Caco-2 (cell line): ENCODE measurements around the gene TNFAIP8. TPM values are rescaled to one million over a fixed set of nuclear protein-coding genes. Genes with fewer than 3 reads are reported as not detected.

Experiments used
- BruUV-seq: library from RNA; stranded (reverse); fragments of 400-500 nt; replicated peaks from 2 replicates; lab custom pipeline; 2021; lab: Mats Ljungman, UMichigan
- CTCF ChIA-PET: fragments of 300-600 bp; sonication (Branson Sonifier 250); formaldehyde crosslinking; loops from one replicate; lab custom pipeline; 2022; ENCODE audit warnings: antibody characterized with exemption; lab: Charles Lee
- POLR2A ChIA-PET: fragments of 300-600 bp; sonication (Branson Sonifier 250); formaldehyde crosslinking; loops from one replicate; lab custom pipeline; 2022; ENCODE audit warnings: antibody characterized with exemption; lab: Charles Lee
- DNase-seq, 2 experiments: peaks; one replicate each; pipeline versions ENCODE4 v3.0.0 to v3.0.0-alpha.2; 2020 to 2022
- H3K27me3 ChIP-seq: replicated peaks from 2 replicates; pipeline ENCODE4 v1.6.0; 2011; ENCODE audit warnings: low read length; ENCODE audit not compliant: control insufficient read depth, insufficient read depth
- H3K36me3 ChIP-seq: 2 replicates; pipeline ENCODE4 v1.5.1; 2011; ENCODE audit warnings: low read length; ENCODE audit not compliant: control insufficient read depth, insufficient read depth
- H3K4me1 ChIP-seq: fragments of 250-450 bp; sonication (Bioruptor Pico); 2 replicates; pipeline ENCODE4 v1.5.1; 2020; ENCODE audit warnings: mild to moderate bottlenecking
- H3K4me3 ChIP-seq: 2 replicates; pipeline ENCODE4 v1.5.1; 2011; ENCODE audit warnings: low read depth, mild to moderate bottlenecking, control low read depth, low read length
- H3K9me3 ChIP-seq: fragments of 250-450 bp; sonication (Bioruptor Pico); 2 replicates; pipeline ENCODE4 v1.5.1; 2020; ENCODE audit warnings: mild to moderate bottlenecking, moderate library complexity
- H3K27ac Mint-ChIP-seq: one replicate; pipeline ENCODE4 v1.8.0; 2022; ENCODE audit warnings: mixed read lengths; ENCODE audit not compliant: unreplicated experiment
- H3K27me3 Mint-ChIP-seq: one replicate; pipeline ENCODE4 v1.8.0; 2022; ENCODE audit warnings: mixed read lengths; ENCODE audit not compliant: insufficient read depth, unreplicated experiment
- H3K36me3 Mint-ChIP-seq: one replicate; pipeline ENCODE4 v1.8.0; 2022; ENCODE audit warnings: mild to moderate bottlenecking, mixed read lengths; ENCODE audit not compliant: insufficient read depth, unreplicated experiment
- H3K4me1 Mint-ChIP-seq: one replicate; pipeline ENCODE4 v1.8.0; 2022; ENCODE audit warnings: low read depth, mixed read lengths; ENCODE audit not compliant: unreplicated experiment
- H3K4me3 Mint-ChIP-seq: one replicate; pipeline ENCODE4 v1.8.0; 2022; ENCODE audit warnings: mild to moderate bottlenecking, moderate library complexity, mixed read lengths; ENCODE audit not compliant: unreplicated experiment
- H3K9me3 Mint-ChIP-seq: one replicate; pipeline ENCODE4 v1.8.0; 2022; ENCODE audit warnings: mixed read lengths; ENCODE audit not compliant: unreplicated experiment
- intact Hi-C: fragments of 100-400 bp; cut with micrococcal nuclease; formaldehyde crosslinking; loops from one replicate; pipeline ENCODE4 v1.10.0; 2022; ENCODE audit not compliant: unreplicated experiment
- total RNA-seq: library from RNA; stranded (reverse); gene quantifications from 2 replicates; pipeline ENCODE4 v1.2.3, GENCODE V29; 2022
- TF ChIP-seq, protein P1 (sequence below), 2 experiments: fragments of 200-600 bp in 1 of 2; IDR thresholded peaks; 1 replicate in 1 of 2; 2 replicates in 1 of 2; pipeline versions ENCODE4 v1.5.1 to v1.8.0; 2011 to 2022; ENCODE audit warnings: antibody characterized with exemption in 1 of 2, control low read depth in 1 of 2, inconsistent platforms in 1 of 2, low read depth in 1 of 2, low read length in 1 of 2, mild to moderate bottlenecking in 1 of 2, moderate library complexity in 1 of 2; ENCODE audit not compliant: insufficient read depth in 1 of 2, severe bottlenecking in 1 of 2, unreplicated experiment in 1 of 2

TNFAIP8 gene
- total RNA-seq, 1 experiment from 2014 or later, result 7.4 TPM

DNA sequence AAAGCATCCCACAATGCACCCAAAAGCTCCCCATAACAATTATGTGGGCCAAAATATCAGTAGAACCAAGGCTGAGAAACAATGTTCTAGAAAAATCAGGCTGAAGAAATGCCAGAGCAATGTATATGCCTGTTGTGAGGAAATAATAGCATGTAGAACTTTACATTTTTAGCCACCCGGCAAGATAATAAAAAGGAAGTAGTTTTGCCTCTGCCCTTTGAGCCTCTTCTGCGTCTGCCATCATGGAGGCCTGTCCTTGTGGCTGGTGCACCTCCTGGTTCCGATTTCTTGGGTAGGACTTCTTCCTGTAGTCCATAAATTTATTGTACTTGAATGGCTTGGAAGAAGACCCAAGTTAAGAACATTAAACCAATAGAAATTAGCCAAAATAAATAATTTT, 38.9 kb upstream of the TNFAIP8 start:
- no peaks in the 10 kb centered on the region for H3K27me3 ChIP-seq
- peaks cover 4% of the 10 kb centered on the region for H3K4me1 ChIP-seq
- no peak overlapping the region for H3K4me3 Mint-ChIP-seq
- CTCF ChIA-PET, result no interaction called here
- POLR2A ChIA-PET, result no interaction called here
- TF ChIP-seq, protein P1, sequence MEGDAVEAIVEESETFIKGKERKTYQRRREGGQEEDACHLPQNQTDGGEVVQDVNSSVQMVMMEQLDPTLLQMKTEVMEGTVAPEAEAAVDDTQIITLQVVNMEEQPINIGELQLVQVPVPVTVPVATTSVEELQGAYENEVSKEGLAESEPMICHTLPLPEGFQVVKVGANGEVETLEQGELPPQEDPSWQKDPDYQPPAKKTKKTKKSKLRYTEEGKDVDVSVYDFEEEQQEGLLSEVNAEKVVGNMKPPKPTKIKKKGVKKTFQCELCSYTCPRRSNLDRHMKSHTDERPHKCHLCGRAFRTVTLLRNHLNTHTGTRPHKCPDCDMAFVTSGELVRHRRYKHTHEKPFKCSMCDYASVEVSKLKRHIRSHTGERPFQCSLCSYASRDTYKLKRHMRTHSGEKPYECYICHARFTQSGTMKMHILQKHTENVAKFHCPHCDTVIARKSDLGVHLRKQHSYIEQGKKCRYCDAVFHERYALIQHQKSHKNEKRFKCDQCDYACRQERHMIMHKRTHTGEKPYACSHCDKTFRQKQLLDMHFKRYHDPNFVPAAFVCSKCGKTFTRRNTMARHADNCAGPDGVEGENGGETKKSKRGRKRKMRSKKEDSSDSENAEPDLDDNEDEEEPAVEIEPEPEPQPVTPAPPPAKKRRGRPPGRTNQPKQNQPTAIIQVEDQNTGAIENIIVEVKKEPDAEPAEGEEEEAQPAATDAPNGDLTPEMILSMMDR (IDR thresholded peaks at IDR 0.05; ENCODE audit: insufficient read depth in 1 of 2, low read depth in 1 of 2, low read length in 1 of 2, severe bottlenecking in 1 of 2, unreplicated experiment in 1 of 2), result no peak
- no peaks in the 10 kb centered on the region for H3K27me3 Mint-ChIP-seq
- H3K9me3 Mint-ChIP-seq, result no peaks in the 10 kb centered on the region
- peaks cover 7% of the 10 kb centered on the region for H3K4me1 Mint-ChIP-seq
- H3K36me3 ChIP-seq, result no peaks in the 10 kb centered on the region
- H3K36me3 Mint-ChIP-seq, result no peaks in the 10 kb centered on the region
- H3K4me3 ChIP-seq, result no peak overlapping the region
- no peak for DNase-seq
- intact Hi-C loops, result loop anchor here (5.0 kb wide), 1 partner anchor 330 kb away; the partner anchor contains the start of gene DTWD2
- BruUV-seq, result no TSS peak
- H3K9me3 ChIP-seq, result no peaks in the 10 kb centered on the region
- H3K27ac Mint-ChIP-seq, result no peak overlapping the region

DNA sequence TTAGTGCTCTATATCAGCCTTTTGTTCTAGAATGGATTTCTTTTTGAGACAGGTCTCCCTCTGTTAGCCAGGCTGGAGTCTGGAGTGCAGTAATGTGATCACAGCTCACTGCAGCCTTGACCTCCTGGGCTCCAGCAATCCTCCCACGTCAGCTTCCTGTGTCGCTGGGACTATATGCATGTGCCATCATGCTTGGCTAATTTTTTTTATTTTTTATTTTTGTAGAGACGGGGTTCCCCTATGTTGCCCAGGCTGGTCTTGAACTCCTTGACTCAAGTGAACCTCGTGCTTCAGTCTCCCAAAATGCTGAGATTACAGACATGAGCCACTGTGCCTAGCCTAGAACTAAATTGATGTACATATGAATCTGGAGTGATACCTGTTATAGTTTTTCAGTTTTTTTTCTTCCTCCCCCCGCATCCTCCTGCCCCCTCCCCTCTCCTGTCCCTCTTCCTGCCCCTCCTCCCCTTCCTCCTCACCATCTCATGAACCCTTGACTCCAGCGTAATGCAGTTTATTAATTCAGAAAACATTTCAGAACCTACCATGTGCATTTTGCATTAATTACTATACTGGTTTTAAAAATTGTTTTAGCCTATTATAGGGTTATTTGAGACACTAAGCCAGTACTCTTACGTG, 37.4 kb upstream of the TNFAIP8 start:
- Histone ChIP-seq H3K36me3 (no peaks in the 10 kb centered on the region), H3K27me3 (no peaks in the 10 kb centered on the region), H3K4me3 (no peak overlapping the region), H3K4me1 (peaks cover 18% of the 10 kb centered on the region), H3K9me3 (no peaks in the 10 kb centered on the region)
- H3K4me3 Mint-ChIP-seq, result no peak overlapping the region
- H3K27ac Mint-ChIP-seq, result no peak overlapping the region
- intact Hi-C loops, result loop anchor here (5.0 kb wide), 1 partner anchor 331 kb away; the partner anchor contains the start of gene DTWD2
- no peaks in the 10 kb centered on the region for H3K27me3 Mint-ChIP-seq
- CTCF ChIA-PET, result no interaction called here
- DNase-seq, result no peak
- no peaks in the 10 kb centered on the region for H3K36me3 Mint-ChIP-seq
- H3K4me1 Mint-ChIP-seq, result peaks cover 22% of the 10 kb centered on the region
- no TSS peak for BruUV-seq
- H3K9me3 Mint-ChIP-seq, result no peaks in the 10 kb centered on the region
- POLR2A ChIA-PET, result no interaction called here
- TF ChIP-seq, protein P1 (IDR thresholded peaks at IDR 0.05; ENCODE audit: insufficient read depth in 1 of 2, low read depth in 1 of 2, low read length in 1 of 2, severe bottlenecking in 1 of 2, unreplicated experiment in 1 of 2), result no peak

DNA sequence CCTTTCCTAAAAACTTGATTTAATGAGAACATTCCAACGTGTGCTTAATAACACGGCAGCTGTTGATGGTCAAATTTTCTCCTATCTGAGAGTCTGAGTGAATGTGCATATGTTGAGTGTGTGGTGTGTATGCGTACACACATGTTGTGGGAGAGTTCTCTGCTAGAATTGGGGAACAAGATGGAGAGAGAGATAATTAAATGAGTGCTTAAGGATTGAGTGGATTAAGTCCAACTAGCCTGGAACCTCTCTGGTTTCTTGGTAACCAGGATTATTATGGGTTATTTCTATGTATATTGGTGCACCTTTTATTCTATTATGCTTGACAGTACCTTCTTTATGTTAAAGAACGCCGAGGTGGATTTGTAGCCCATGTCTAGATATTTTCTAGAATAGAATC, 36.4 kb upstream of the TNFAIP8 start:
- H3K4me1 Mint-ChIP-seq, result peaks cover 22% of the 10 kb centered on the region
- no peaks in the 10 kb centered on the region for H3K27me3 Mint-ChIP-seq
- intact Hi-C loops, result loop anchor here (5.0 kb wide), 1 partner anchor 332 kb away; the partner anchor contains the start of gene DTWD2
- CTCF ChIA-PET, result no interaction called here
- peaks cover 25% of the 10 kb centered on the region for H3K4me1 ChIP-seq
- no peak overlapping the region for H3K4me3 Mint-ChIP-seq
- no TSS peak for BruUV-seq
- no peaks in the 10 kb centered on the region for H3K36me3 Mint-ChIP-seq
- no peak overlapping the region for H3K4me3 ChIP-seq
- DNase-seq, result no peak
- POLR2A ChIA-PET, result no interaction called here
- TF ChIP-seq, protein P1 (IDR thresholded peaks at IDR 0.05; ENCODE audit: insufficient read depth in 1 of 2, low read depth in 1 of 2, low read length in 1 of 2, severe bottlenecking in 1 of 2, unreplicated experiment in 1 of 2), result no peak
- H3K9me3 Mint-ChIP-seq, result no peaks in the 10 kb centered on the region
- no peaks in the 10 kb centered on the region for H3K9me3 ChIP-seq
- H3K36me3 ChIP-seq, result no peaks in the 10 kb centered on the region
- no peaks in the 10 kb centered on the region for H3K27me3 ChIP-seq
- peak overlapping the region; percentile 5 for H3K27ac Mint-ChIP-seq
